Transverse colon (tissue), 4 donors: ENCODE measurements around the gene KLF2. TPM values are rescaled to one million over a fixed set of nuclear protein-coding genes. Genes with fewer than 3 reads are reported as not detected.

Experiments used
- DNase-seq: peaks from one replicate; pipeline ENCODE4 v3.0.0-alpha.2; 2019
- H3K27ac ChIP-seq, 4 donors: fragments of 200-600 bp; sonication (generic); 2 replicates each; pipeline ENCODE4 v1.5.1; 2016 to 2018; ENCODE audit warnings: inconsistent platforms in 4 of 4
- H3K27me3 ChIP-seq: fragments of 200-600 bp; sonication (generic); 2 replicates; pipeline ENCODE4 v1.5.1; 2017; ENCODE audit warnings: inconsistent platforms
- H3K36me3 ChIP-seq, 4 donors: fragments of 200-600 bp; sonication (generic); 2 replicates each; pipeline ENCODE4 v1.5.1; 2017 to 2019; ENCODE audit warnings: inconsistent platforms in 4 of 4
- H3K4me1 ChIP-seq, 4 donors: fragments of 200-600 bp; sonication (generic); 2 replicates each; pipeline ENCODE4 v1.5.1; 2017 to 2020; ENCODE audit warnings: inconsistent platforms in 4 of 4
- H3K4me3 ChIP-seq, 4 donors: fragments of 200-600 bp; sonication (generic); 1 replicate in 1 of 4; 2 replicates in 3 of 4; pipeline versions ENCODE4 v1.5.1 to v1.6.1; 2017 to 2019; ENCODE audit warnings: inconsistent platforms in 4 of 4
- H3K9me3 ChIP-seq, 2 donors: fragments of 200-600 bp; sonication (generic); 2 replicates each; pipeline ENCODE4 v1.5.1; 2017 to 2019; ENCODE audit warnings: inconsistent platforms in 2 of 2
- CTCF ChIP-seq, 5 experiments: fragments of 200-600 bp in 3 of 5; fragments of 450-650 bp in 2 of 5; sonication (generic) in 3 of 5; IDR thresholded peaks; 1 replicate in 2 of 5; 2 replicates in 3 of 5; pipeline ENCODE4 v1.5.1; 2016 to 2017; ENCODE audit warnings: antibody characterized with exemption in 5 of 5, inconsistent platforms in 3 of 5, mild to moderate bottlenecking in 2 of 5, moderate library complexity in 1 of 5
- EP300 ChIP-seq: sonication (generic); formaldehyde crosslinking; IDR thresholded peaks from one replicate; pipeline ENCODE4 v1.6.1; 2017; ENCODE audit warnings: antibody characterized with exemption, low read depth
- POLR2A ChIP-seq: fragments of 450-650 bp; IDR thresholded peaks from one replicate; pipeline ENCODE4 v1.6.1; 2016; ENCODE audit warnings: antibody characterized with exemption, mild to moderate bottlenecking, moderate library complexity
- POLR2AphosphoS5 ChIP-seq, 3 donors: sonication (generic); formaldehyde crosslinking; IDR thresholded peaks; one replicate each; pipeline ENCODE4 v1.6.1; 2016; ENCODE audit warnings: antibody characterized with exemption in 3 of 3
- WGBS, 2 donors: methylation state at CpG; one replicate each; pipeline ENCODE4 v1.1.5; 2018; ENCODE audit warnings: low coverage in 1 of 2; 5-methylcytosine and 5-hydroxymethylcytosine counted together
- in situ Hi-C, 4 donors: fragments of 200-750 bp; cut with MboI; loops; one replicate each; pipeline versions ENCODE4 v1.15.0 to v1.15.1; 2017; ENCODE audit warnings: low sequenced_read_pairs in 3 of 4, low pct_ligation_motif_present in 1 of 4, low pct_unique_long_range_greater_than_20kb in 1 of 4
- intact Hi-C: fragments of 100-400 bp; cut with DNase I; formaldehyde crosslinking; loops from one replicate; pipeline ENCODE4 v1.15.1; 2023; ENCODE audit warnings: low total_unique reads
- total RNA-seq, 4 donors: library from RNA; depleted of rRNA; stranded (reverse); fragments of >200 nt; gene quantifications; one replicate each; pipeline ENCODE4 v1.1.0, GENCODE V29; 2016

The KLF2 gene
- total RNA-seq, 4 donors from 2014 or later, result 19.9 to 74.4 (median 48.9) TPM

- H3K27ac ChIP-seq, result peak overlapping the region; percentile 76 to 83 (median 79)
- intact Hi-C loops, result no loop called here
- 65 to 80% methylated on average over 1 to 20 of the region's 20 CpGs for WGBS, 2 donors
Measured at GRCh38 chr19:16363133-16363851, 38.7 kb downstream of the KLF2 start.

GRCh38 chr19:16363852-16364230, 39.2 kb downstream of the KLF2 start:
- no peak for TF ChIP-seq CTCF (IDR thresholded peaks at IDR 0.05)
- TF ChIP-seq POLR2A, result no peak
- TF ChIP-seq POLR2AphosphoS5 (IDR thresholded peaks at IDR 0.05), result no peak
- no peak for TF ChIP-seq EP300
- Histone ChIP-seq H3K4me1 (peaks cover 13 to 29% (median 25%) of the 10 kb centered on the region in 4 donors), H3K9me3 (no peaks in the 10 kb centered on the region), H3K27me3 (no peaks in the 10 kb centered on the region), H3K4me3 (no peak overlapping the region), H3K27ac (peak overlapping the region; percentile 76 to 83 (median 79)), H3K36me3 (no peaks in the 10 kb centered on the region)
- intact Hi-C loops, result no loop called here
- in situ Hi-C loops, result no loop called here
- no peak for DNase-seq
- WGBS, 2 donors, result 84% methylated on average over 11 of the region's 11 CpGs; no CpG with 5 or more reads in 1 of the 2 donors

More at GRCh38 chr19:16363133-16363851, 38.7 kb downstream of the KLF2 start:
- Histone ChIP-seq H3K9me3 (no peaks in the 10 kb centered on the region), H3K4me1 (peaks cover 13 to 29% (median 25%) of the 10 kb centered on the region in 4 donors), H3K27me3 (no peaks in the 10 kb centered on the region), H3K4me3 (no peak overlapping the region), H3K36me3 (no peaks in the 10 kb centered on the region)
- in situ Hi-C loops, result no loop called here
- peak; percentile 92 for DNase-seq
- TF ChIP-seq EP300, result no peak
- peak; percentile 54 for TF ChIP-seq POLR2A
- TF ChIP-seq POLR2AphosphoS5 (IDR thresholded peaks at IDR 0.05), result peak in 2 of 3 donors; percentile 47 to 73
- TF ChIP-seq CTCF (IDR thresholded peaks at IDR 0.05), result no peak

GRCh38 chr19:16364231-16364865, 39.7 kb downstream of the KLF2 start:
- Histone ChIP-seq H3K9me3 (no peaks in the 10 kb centered on the region), H3K27me3 (no peaks in the 10 kb centered on the region), H3K4me3 (no peak overlapping the region), H3K36me3 (no peaks in the 10 kb centered on the region), H3K4me1 (peaks cover 13 to 29% (median 25%) of the 10 kb centered on the region in 4 donors), H3K27ac (peak overlapping the region in 3 of 4 donors; percentile 76 to 83 (median 79))
- intact Hi-C loops, result no loop called here
- DNase-seq, result no peak
- in situ Hi-C loops, result no loop called here
- 95% methylated on average over 22 of the region's 22 CpGs; no CpG with 5 or more reads in 1 of the 2 donors for WGBS, 2 donors
- no peak for TF ChIP-seq CTCF (IDR thresholded peaks at IDR 0.05)

GRCh38 chr19:16365300-16365996, 40.8 kb downstream of the KLF2 start:
- no peak for TF ChIP-seq POLR2A
- no peak for TF ChIP-seq EP300
- TF ChIP-seq POLR2AphosphoS5 (IDR thresholded peaks at IDR 0.05), result no peak
- TF ChIP-seq CTCF (IDR thresholded peaks at IDR 0.05), result no peak
- H3K36me3 ChIP-seq, result no peaks in the 10 kb centered on the region
- 75 to 78% methylated on average over 3 to 12 of the region's 12 CpGs for whole genome bisulfite sequencing, 2 donors
- no peaks in the 10 kb centered on the region for H3K27me3 ChIP-seq
- H3K27ac ChIP-seq, result peak overlapping the region in 3 of 4 donors; percentile 16 to 79 (median 62)
- intact Hi-C loops (no loop called here), in situ Hi-C loops (no loop called here)
- no peak for DNase-seq
- H3K4me3 ChIP-seq, result no peak overlapping the region
- H3K9me3 ChIP-seq, result no peaks in the 10 kb centered on the region
- peaks cover 13 to 29% (median 26%) of the 10 kb centered on the region in 4 donors for H3K4me1 ChIP-seq
